GM12875 (cell line): ENCODE results near the gene MAS1.

Source experiments
- H3K4me3 ChIP-seq: one replicate; pipeline ENCODE4 v1.5.1; 2011; ENCODE audit warnings: low read depth, low read length, control low read depth
- CTCF ChIP-seq: IDR thresholded peaks from 2 replicates; pipeline ENCODE4 v1.5.1; 2011; ENCODE audit warnings: low read depth, mild to moderate bottlenecking, control low read depth, inconsistent platforms, low read length, moderate library complexity, borderline replicate concordance; ENCODE audit not compliant: insufficient read depth

MAS1 gene

DNA sequence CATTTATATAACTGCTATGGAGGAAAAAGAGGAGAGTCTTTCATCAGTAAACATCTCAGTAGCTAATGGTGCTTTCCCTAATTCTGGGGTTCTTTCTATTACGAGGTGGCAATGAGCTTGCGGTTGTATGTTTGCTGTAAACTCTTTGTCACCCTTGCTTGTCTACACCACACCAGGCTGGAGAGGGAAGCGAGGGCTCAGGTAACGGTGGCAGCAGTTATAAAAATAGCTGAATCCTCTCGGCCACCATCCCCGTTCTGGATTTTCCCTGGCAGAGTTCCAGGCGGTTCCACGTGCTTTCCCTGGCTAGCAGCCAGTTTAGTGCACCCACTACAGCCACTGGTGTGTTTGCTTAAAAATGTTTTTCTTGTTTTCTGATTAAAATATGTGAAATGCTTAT lies 39.0 kb downstream of the MAS1 start:
- no peak for TF ChIP-seq CTCF
- H3K4me3 ChIP-seq, result no peak overlapping the region

DNA sequence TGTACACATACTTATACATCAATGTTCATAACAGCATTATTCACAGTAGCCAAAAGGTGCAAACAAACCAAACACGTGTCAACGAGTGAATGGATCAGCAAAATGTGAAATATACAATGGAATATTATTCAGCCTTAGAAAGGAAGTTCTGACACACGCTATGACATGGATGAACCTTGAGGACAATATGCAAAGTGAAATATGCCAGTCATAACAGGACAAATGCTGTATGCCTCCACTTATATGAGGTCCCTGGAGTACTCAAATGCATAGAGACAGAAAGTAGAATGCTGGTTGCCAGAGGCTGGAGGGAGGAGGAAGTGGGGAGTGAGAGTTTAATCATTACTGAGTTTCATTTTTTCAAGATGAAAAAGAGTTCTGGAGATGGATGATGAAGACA lies 40.3 kb downstream of the MAS1 start:
- TF ChIP-seq CTCF, result no peak

GRCh38 chr6:159931846-159932245 lies 41.1 kb downstream of the MAS1 start:
- TF ChIP-seq CTCF, result no peak
- no peak overlapping the region for H3K4me3 ChIP-seq

More for the DNA sequence above, 40.3 kb downstream of the MAS1 start:
- no peak overlapping the region for H3K4me3 ChIP-seq

- no peak for TF ChIP-seq CTCF
Observed at GRCh38 chr6:159933077-159933476, 42.3 kb downstream of the MAS1 start.

DNA sequence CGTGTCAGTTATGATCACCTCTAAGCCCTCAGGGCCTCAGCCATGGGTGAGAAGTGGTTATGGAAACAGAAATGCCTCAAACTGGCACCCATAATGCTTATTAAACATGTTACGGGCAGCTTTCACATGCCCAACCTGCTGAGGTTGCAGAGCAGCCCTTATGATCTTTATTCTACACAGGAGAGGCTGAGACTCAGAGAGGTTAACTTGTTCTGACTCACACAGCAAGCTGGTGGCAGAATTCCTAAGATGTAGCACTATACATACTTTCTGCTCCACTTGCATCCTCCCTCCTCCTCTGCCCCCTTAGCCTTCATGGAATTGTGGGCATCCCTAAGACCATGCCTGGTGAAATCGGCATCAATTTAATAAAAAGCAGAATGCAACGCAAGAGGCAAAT lies 43.4 kb downstream of the MAS1 start:
- no peak for TF ChIP-seq CTCF
- H3K4me3 ChIP-seq, result no peak overlapping the region

More at GRCh38 chr6:159933077-159933476, 42.3 kb downstream of the MAS1 start:
- no peak overlapping the region for H3K4me3 ChIP-seq

- TF ChIP-seq CTCF, result no peak
- no peak overlapping the region for H3K4me3 ChIP-seq
Observed at GRCh38 chr6:159935065-159935464, 44.3 kb downstream of the MAS1 start.

- no peak overlapping the region for H3K4me3 ChIP-seq
- TF ChIP-seq CTCF, result no peak
Observed at GRCh38 chr6:159935633-159936032, 44.8 kb downstream of the MAS1 start.
